ENCODE data around the gene RNF208. TPM values are rescaled to one million over a fixed set of nuclear protein-coding genes. Genes with fewer than 3 reads are reported as not detected.
A peak's percentile ranks its signal among the peaks of the same experiment; 100 is the strongest.
"Not testable (repeated sequence)": the region's sequence is repeated elsewhere in the genome, so short reads cannot be mapped to it uniquely, and the experiment has no call there.

RNF208 gene
- total and polyA plus RNA-seq, 2 donors, result 8.1 TPM; not detected in 1

DNA sequence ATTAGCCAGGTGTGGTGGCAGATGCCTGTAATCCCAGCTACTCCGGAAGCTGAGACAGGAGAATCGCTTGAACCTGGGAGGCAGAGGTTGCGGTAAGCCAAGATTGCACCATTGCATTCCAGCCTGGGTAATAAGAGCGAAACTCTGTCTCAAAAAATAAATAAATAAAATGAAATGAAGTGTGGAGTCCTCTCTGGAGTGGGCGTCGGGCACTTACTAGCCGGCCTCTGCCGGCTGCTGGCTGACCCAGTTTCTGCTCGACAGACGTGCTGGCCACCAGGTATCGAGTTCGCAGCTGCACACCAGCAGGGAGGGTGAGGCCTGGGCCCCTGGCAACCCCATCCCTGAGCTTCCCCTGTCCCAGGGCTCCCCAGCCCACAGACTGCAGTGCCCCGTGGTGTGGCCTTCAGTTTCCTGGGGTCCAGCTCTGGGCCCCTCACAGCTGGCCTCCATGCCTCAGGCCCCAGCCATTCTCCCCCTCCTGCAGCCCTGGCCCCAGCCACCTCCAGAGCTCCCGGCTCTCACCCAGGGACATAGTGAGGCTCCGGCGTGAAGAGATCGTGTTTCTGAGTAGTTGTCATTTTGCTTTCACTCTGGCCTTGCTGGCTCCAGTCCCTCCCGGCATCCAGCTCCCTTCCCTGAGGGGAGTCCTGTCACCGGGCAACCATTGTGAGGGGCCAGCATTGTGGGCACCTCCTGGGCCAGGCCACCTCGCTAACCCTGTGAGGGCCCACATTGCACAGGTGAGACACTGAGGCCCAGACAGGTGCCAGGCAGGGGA, 25.3 kb upstream of the RNF208 start:
- H3K27ac ChIP-seq (ENCODE audit: low read depth), result no peak overlapping the region
- DNase-seq (ENCODE audit: extremely low spot score), result no peak
- no peaks in the 10 kb centered on the region for H3K4me1 ChIP-seq (ENCODE audit: insufficient read depth)
- WGBS, result 76% methylated on average over 20 of the region's 20 CpGs
- H3K36me3 ChIP-seq (ENCODE audit: insufficient read depth), result no peaks in the 10 kb centered on the region
- H3K4me3 ChIP-seq (ENCODE audit: low read depth, low read length), result no peak overlapping the region

DNA sequence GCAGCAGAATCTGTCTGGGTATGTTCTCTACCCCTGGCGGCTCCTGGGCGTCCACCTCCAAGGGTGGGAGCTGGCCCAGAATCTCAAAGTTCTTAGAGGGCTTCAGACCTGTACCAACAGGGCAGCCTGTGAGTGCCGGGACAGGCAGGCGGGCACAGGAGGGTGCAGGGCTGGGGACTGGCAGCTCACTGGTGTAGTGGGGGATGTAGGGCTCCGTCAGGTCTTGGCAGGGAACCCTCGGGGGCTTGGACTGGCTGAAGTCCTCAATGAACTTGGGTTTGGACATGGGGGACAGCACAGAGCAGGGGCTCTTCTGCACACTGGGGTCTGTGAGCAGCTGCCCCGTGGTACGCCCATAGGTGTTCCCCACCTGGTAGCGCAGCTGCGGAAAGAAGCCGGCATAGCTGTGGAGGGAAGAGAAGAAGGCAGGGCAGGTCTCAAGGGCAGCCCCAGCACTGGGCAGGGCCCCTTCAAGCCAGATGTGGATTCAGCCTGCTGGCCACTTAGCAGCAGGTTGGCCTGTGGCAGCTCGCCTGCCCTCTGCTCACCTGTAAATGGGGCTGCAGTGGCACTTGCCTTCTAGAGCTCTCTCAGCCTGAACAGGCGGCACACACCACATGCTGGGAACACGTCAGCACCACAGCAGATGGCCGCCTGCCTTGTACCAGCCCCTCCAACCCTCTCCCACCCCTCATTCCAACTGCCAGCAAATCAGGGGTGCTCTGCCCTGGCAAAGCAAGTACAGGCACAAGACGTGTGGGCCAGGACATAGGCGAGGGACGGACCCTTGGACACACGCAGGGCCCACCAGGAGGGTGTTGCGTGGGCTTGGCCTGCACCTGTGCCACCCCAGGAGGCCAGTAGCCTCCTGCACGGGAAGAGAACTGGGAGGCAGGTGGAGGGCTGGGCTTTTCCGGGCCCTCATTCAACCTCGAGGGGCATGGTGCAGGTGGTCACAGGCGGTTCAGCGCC, 23.7 kb upstream of the RNF208 start:
- 90% methylated on average over 25 of the region's 25 CpGs for WGBS
- H3K36me3 ChIP-seq (ENCODE audit: insufficient read depth), result no peaks in the 10 kb centered on the region
- H3K4me1 ChIP-seq (ENCODE audit: insufficient read depth), result no peaks in the 10 kb centered on the region
- H3K4me3 ChIP-seq (ENCODE audit: low read depth, low read length), result no peak overlapping the region
- no peak overlapping the region for H3K27ac ChIP-seq (ENCODE audit: low read depth)
- no peak for DNase-seq (ENCODE audit: extremely low spot score)

DNA sequence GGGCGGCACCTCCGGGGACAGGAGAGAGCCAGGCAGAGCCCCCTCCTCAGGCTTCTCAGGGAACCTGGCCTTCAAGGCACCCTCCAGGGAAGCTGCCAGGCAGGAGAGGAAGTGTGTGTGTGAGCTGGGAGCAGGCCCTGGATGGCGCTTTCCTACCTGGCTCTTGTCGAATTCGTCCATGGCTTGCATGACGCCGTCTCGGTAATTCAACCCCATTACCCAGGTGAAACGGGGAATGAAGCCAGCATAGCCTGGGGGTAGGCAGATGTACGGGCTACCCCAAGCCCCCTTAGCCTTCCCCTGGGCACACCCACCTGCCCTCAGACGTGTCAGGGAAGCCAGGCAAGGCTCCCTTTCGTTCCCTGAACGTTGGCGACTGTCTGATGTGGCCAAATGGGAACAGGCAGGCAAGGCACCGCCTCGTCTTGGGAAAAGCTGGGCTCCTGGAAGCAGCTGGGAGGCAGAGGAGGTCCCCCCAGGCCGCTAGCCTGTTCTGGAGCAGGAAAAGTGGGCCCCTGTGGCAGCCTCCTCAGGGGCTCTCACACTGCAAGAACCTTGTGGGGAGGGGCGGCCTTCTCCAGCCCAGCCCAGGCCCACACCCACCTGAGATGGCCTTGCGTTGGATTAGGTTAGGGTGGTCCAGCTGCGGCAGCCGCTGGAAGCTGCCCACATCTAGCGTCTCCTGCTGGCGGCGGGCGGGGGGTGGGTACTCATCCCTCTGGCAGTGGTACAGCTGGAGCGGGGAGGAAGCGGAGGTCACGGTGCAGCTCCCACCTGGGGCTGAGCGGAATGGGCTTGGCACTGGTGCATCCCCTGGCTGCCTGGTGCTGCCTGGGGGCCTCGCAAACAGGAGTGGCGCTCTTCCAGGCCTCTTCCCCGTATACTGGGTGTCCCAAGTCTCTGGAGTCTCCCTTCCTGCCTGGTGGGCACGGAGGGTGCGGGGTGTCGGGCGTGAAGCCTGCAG, 22.7 kb upstream of the RNF208 start:
- no peaks in the 10 kb centered on the region for H3K36me3 ChIP-seq (ENCODE audit: insufficient read depth)
- H3K4me1 ChIP-seq (ENCODE audit: insufficient read depth), result no peaks in the 10 kb centered on the region
- H3K4me3 ChIP-seq (ENCODE audit: low read depth, low read length), result no peak overlapping the region
- WGBS, result 56% methylated on average over 36 of the region's 36 CpGs
- no peak for DNase-seq (ENCODE audit: extremely low spot score)
- no peak overlapping the region for H3K27ac ChIP-seq (ENCODE audit: low read depth)

DNA sequence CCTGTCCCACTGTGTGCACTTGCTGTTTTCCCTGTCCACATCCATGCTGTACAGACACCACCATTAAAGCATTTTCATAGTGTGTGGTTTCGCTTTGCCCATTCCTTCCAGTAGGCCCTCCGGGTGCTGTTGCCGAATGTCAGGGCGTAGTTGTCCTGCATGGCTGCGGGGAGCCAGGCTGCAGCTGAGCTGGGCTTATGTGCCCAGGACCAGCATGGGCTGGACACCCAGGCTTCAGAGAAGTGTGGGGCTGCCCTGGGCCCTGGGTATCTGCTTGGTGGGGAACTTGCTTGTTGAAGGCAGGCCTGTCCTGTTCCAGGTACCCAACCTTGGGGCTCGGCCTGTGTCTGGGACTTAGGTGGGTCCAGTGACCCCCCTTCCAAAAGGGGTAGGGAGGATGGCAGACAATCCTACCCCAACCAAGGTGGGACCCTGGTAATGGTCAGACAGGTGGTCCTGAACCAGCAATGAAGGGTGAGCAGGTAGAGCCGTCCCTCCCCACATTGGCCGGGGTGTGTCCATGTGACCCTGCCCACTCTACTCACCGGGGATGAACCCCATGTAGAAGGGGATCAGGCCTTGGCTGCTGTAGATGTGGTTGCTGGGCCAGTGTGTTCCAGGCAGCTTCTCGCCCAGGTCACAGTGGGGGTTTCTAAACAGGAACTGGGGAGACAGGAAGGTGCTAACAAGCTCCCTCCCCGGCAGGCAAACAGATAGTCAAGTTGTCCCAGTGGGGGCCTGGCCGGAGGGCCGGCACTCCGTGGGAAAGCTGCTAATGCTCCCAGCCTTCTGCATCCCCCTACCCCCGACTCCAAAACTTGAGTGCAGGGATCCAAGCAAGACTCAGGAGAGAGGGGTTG, 21.8 kb upstream of the RNF208 start:
- Histone ChIP-seq H3K4me3 (ENCODE audit: low read depth, low read length) (no peak overlapping the region), H3K27ac (ENCODE audit: low read depth) (no peak overlapping the region), H3K4me1 (ENCODE audit: insufficient read depth) (no peaks in the 10 kb centered on the region), H3K36me3 (ENCODE audit: insufficient read depth) (no peaks in the 10 kb centered on the region)
- no peak for DNase-seq (ENCODE audit: extremely low spot score)
- 65% methylated on average over 15 of the region's 15 CpGs for WGBS

DNA sequence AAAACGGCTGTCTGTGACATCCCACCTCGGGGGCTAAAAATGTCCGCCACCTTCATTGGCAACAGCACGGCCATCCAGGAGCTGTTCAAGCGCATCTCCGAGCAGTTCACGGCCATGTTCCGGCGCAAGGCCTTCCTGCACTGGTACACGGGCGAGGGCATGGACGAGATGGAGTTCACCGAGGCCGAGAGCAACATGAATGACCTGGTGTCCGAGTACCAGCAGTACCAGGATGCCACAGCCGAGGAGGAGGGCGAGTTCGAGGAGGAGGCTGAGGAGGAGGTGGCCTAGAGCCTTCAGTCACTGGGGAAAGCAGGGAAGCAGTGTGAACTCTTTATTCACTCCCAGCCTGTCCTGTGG, 21.2 kb upstream of the RNF208 start:
- not testable (repeated sequence) for H3K4me3 ChIP-seq (ENCODE audit: low read depth, low read length); H3K36me3 ChIP-seq (ENCODE audit: insufficient read depth); H3K27ac ChIP-seq (ENCODE audit: low read depth); H3K4me1 ChIP-seq (ENCODE audit: insufficient read depth); DNase-seq (ENCODE audit: extremely low spot score)
- WGBS, result 92% methylated on average over 18 of the region's 18 CpGs

DNA sequence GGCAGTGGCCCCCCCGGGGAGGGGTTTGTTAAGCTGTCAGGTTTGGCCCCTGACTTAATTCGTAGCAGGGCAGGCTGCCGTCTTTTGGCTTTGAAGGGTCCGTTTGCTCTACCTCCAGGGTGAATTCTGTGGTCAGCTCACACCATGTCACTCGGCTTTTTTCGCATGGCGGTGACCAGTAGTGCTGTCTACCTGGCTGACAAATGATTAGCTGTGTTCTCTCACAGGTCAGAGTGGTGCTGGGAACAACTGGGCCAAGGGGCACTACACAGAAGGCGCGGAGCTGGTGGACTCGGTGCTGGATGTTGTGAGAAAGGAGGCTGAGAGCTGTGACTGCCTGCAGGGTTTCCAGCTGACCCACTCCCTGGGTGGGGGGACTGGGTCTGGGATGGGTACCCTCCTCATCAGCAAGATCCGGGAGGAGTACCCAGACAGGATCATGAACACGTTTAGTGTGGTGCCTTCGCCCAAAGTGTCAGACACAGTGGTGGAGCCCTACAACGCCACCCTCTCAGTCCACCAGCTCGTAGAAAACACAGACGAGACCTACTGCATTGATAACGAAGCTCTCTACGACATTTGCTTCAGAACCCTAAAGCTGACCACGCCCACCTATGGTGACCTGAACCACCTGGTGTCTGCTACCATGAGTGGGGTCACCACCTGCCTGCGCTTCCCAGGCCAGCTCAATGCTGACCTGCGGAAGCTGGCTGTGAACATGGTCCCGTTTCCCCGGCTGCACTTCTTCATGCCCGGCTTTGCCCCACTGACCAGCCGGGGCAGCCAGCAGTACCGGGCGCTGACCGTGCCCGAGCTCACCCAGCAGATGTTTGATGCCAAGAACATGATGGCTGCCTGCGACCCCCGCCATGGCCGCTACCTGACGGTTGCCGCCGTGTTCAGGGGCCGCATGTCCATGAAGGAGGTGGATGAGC, 20.5 kb upstream of the RNF208 start:
- no peak for DNase-seq (ENCODE audit: extremely low spot score)
- peak overlapping the region; percentile 84 for H3K4me3 ChIP-seq (ENCODE audit: low read depth, low read length)
- 75% methylated on average over 36 of the region's 36 CpGs for WGBS
- H3K27ac ChIP-seq (ENCODE audit: low read depth), result peak overlapping the region; percentile 13
- no peaks in the 10 kb centered on the region for H3K4me1 ChIP-seq (ENCODE audit: insufficient read depth)
- no peaks in the 10 kb centered on the region for H3K36me3 ChIP-seq (ENCODE audit: insufficient read depth)

DNA sequence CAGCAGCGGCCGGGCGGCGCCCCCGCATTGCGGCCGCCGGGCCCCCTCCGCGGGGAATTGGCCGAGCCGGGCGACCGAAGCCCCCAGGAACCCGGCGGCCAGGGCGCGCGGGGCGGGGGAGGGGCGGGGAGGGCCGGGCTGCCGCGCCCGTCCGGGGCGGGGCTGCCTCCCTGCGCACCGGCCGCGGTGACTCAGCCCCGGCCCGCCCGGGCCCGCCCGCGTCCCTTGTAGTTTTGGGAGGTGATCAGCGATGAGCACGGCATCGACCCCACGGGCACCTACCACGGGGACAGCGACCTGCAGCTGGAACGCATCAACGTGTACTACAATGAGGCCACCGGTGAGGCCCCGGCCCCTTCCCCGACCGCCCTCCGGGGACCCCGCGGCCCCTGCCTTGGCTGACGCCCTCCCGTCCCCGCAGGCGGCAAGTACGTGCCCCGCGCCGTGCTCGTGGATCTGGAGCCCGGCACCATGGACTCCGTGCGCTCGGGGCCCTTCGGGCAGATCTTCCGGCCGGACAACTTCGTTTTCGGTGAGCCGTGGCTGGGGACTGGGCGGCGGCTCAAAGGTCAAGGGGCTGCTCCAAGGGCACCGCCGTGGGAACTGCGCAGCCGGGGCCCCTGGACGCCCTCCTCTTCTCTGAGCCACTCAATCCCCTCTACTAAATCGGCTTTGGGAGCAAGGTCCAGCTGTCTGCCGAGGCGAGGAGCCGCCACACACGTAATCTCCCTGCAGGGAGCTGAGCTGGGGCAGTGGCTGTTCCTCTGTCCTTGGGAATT, 19.6 kb upstream of the RNF208 start:
- H3K27ac ChIP-seq (ENCODE audit: low read depth), result peak overlapping the region; percentile 96
- no peaks in the 10 kb centered on the region for H3K36me3 ChIP-seq (ENCODE audit: insufficient read depth)
- 2% methylated on average over 83 of the region's 83 CpGs for WGBS
- no peaks in the 10 kb centered on the region for H3K4me1 ChIP-seq (ENCODE audit: insufficient read depth)
- peak overlapping the region; percentile 84 for H3K4me3 ChIP-seq (ENCODE audit: low read depth, low read length)
- DNase-seq (ENCODE audit: extremely low spot score), result no peak

DNA sequence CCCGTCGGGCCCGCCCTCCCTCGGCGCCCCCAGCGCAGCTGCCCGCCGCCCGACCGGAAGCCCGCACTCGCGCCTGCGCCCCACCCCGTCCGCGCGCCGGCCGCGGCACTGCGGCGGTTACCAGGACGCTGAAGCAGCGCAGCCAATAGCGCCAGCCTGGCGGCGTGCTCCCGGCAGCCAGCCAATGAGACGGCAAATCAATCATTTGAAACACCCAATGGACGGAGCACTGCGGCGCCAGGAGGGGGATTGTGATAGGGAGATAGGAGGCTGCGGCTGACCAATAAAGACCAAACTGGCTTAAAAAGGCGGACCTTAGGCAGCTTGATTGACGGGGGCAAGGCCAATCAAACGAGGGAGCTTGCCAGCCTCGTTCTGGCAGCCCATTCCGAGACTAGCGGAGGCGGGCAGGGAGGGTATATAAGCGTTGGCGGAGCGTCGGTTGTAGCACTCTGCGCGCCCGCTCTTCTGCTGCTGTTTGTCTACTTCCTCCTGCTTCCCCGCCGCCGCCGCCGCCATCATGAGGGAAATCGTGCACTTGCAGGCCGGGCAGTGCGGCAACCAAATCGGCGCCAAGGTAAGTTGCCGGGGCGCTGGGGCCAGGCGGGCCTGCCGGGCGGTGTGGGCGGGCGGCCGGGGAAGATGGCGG, 18.9 kb upstream of the RNF208 start, which contains the start of gene TUBB4B:
TSS of gene TUBB4B (plus strand) at position 447 of the 649 bp plus-strand sequence. CDS start at position 521, 74 bp downstream.
- H3K4me1 ChIP-seq (ENCODE audit: insufficient read depth), result no peaks in the 10 kb centered on the region
- peak; percentile 99 for DNase-seq (ENCODE audit: extremely low spot score)

DNA sequence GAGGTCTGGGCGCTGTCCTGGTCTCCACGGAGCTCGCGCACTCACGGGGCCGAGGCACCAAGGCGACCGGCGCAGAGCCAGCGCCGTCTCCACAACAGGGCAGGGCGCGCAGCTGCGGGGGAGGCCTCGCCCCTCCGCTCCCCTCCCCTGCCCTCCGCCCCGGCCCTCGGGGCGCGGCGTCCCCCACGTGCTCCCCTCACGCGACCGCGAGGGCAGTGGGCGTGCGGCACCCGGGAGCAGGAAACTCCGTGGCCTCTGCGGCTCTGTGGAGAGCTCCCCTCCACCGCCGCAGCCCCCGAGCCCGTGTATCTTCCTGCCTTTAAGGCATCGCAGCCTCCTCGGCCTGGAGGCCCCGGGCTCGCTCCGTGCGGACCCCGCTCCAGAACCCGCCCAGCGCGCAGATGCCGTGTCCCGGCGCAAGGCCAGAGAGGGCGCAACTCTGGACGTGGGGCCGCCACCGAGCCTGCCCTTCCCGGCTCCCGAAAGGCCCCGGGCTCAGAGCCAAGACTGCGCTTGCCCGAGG, 18.3 kb upstream of the RNF208 start:
- H3K27ac ChIP-seq (ENCODE audit: low read depth), result peak overlapping the region; percentile 85
- no peaks in the 10 kb centered on the region for H3K4me1 ChIP-seq (ENCODE audit: insufficient read depth)
- WGBS, result under 1% methylated on average over 58 of the region's 58 CpGs
- H3K4me3 ChIP-seq (ENCODE audit: low read depth, low read length), result peak overlapping the region; percentile 49
- H3K36me3 ChIP-seq (ENCODE audit: insufficient read depth), result no peaks in the 10 kb centered on the region
- DNase-seq (ENCODE audit: extremely low spot score), result no peak

More for the DNA sequence above, 18.9 kb upstream of the RNF208 start, which contains the start of gene TUBB4B:
- WGBS, result under 1% methylated on average over 67 of the region's 67 CpGs
- peak within 1 kb of the TSS; percentile 96 for H3K27ac ChIP-seq (ENCODE audit: low read depth)
- H3K36me3 ChIP-seq (ENCODE audit: insufficient read depth), result no peaks in the 10 kb centered on the region
- peak within 1 kb of the TSS; percentile 84 for H3K4me3 ChIP-seq (ENCODE audit: low read depth, low read length)

DNA sequence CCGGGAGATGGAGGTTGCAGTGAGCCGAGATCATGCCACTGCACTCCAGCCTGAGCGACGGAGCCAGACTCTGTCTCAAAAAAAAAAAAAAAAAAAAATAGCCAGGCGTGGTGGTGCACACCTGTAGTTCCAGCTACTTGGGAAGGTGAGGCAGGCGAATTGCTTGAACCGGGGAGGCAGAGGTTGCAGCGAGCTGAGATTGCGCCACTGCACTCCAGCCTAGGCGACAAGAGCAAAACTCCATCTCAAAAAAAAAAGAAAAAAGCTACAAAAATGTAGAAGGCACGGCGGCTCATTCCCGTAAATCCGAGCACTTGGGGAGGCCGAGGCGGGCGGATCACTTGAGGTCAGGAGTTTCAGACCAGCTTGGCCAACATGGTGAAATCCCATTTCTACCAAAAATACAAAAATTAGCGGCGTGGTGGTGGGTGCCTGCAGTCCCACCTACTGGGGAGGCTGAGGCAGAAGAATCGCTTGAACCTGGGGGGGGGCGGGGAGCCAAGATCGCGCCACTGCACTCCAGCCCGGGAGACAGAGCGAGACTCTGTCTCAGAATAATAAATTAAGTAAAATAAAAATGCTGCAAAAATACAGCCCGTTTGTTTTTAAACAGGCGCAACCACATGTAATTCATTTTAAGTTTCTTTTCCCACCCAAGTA, 17.6 kb upstream of the RNF208 start:
- not testable (repeated sequence) for H3K4me1 ChIP-seq (ENCODE audit: insufficient read depth); DNase-seq (ENCODE audit: extremely low spot score); H3K36me3 ChIP-seq (ENCODE audit: insufficient read depth)
- Histone ChIP-seq H3K27ac (ENCODE audit: low read depth) (peak overlapping the region; percentile 85), H3K4me3 (ENCODE audit: low read depth, low read length) (peak overlapping the region; percentile 49)
- 46% methylated on average over 27 of the region's 27 CpGs for WGBS

Data from urinary bladder (tissue), 4 donors.